Breast epithelium (tissue), 3 donors: ENCODE measurements around the gene GIPC3.

ENCODE experiments used
- CTCF ChIP-seq, 3 donors: fragments of 450-650 bp; IDR thresholded peaks; one replicate each; pipeline ENCODE4 v1.5.1; 2016 to 2017; ENCODE audit warnings: antibody characterized with exemption in 3 of 3, mild to moderate bottlenecking in 3 of 3, moderate library complexity in 3 of 3
- POLR2A ChIP-seq: fragments of 450-650 bp; IDR thresholded peaks from one replicate; pipeline ENCODE4 v1.6.1; 2016; ENCODE audit warnings: antibody characterized with exemption, mild to moderate bottlenecking, moderate library complexity
- POLR2AphosphoS5 ChIP-seq, 3 donors: sonication (generic); formaldehyde crosslinking; IDR thresholded peaks; one replicate each; pipeline ENCODE4 v1.6.1; 2017; ENCODE audit warnings: antibody characterized with exemption in 3 of 3

- TF ChIP-seq CTCF (IDR thresholded peaks at IDR 0.05) (no peak), POLR2A (no peak), POLR2AphosphoS5 (IDR thresholded peaks at IDR 0.05) (no peak)
These were observed 53.2 kb downstream of the GIPC3 start for GRCh38 chr19:3638208-3639193.
